Activated gamma-delta T cell treated with Interleukin-2 at 50 U/mL for 16 hours (primary cell): Measurements from ENCODE around the gene PPP2R5A.
"Not testable (repeated sequence)": the region's sequence is repeated elsewhere in the genome, so short reads cannot be mapped to it uniquely, and the experiment has no call there.

Experiments
- DNase-seq: peaks from one replicate; pipeline ENCODE4 v3.0.0-alpha.2; 2020

The PPP2R5A gene

GRCh38 chr1:212269306-212269705, 15.9 kb upstream of the PPP2R5A start:
- DNase-seq, result no peak

GRCh38 chr1:212270564-212270963, 14.6 kb upstream of the PPP2R5A start:
- DNase-seq, result no peak

GRCh38 chr1:212271234-212271633, 14.0 kb upstream of the PPP2R5A start:
- DNase-seq, result no peak

GRCh38 chr1:212271823-212272485, 13.3 kb upstream of the PPP2R5A start:
- no peak for DNase-seq

GRCh38 chr1:212281590-212281989, 3.6 kb upstream of the PPP2R5A start:
- no peak for DNase-seq

- no peak for DNase-seq
Observed at GRCh38 chr1:212283741-212284140, 1.5 kb upstream of the PPP2R5A start.

- no peak for DNase-seq
Observed at GRCh38 chr1:212284332-212284743, 872 bp upstream of the PPP2R5A start.

GRCh38 chr1:212285685-212286555, 710 bp downstream of the PPP2R5A start:
- peak; percentile 65 for DNase-seq

GRCh38 chr1:212286556-212287131, 1.4 kb downstream of the PPP2R5A start:
- no peak for DNase-seq

- DNase-seq, result no peak
Observed at GRCh38 chr1:212287261-212287895, 2.2 kb downstream of the PPP2R5A start.

- not testable (repeated sequence) for DNase-seq
Observed at GRCh38 chr1:212287995-212288394, 2.8 kb downstream of the PPP2R5A start.

- DNase-seq, result no peak
Observed at GRCh38 chr1:212288615-212289014, 3.4 kb downstream of the PPP2R5A start.

GRCh38 chr1:212289262-212290077, 4.3 kb downstream of the PPP2R5A start:
- DNase-seq, result no peak

GRCh38 chr1:212290608-212291007, 5.4 kb downstream of the PPP2R5A start:
- no peak for DNase-seq

- DNase-seq, result peak; percentile 8
Observed at GRCh38 chr1:212291505-212292134, 6.4 kb downstream of the PPP2R5A start.

- no peak for DNase-seq
Observed at GRCh38 chr1:212292250-212293105, 7.3 kb downstream of the PPP2R5A start.

- DNase-seq, result no peak
Observed at GRCh38 chr1:212293579-212293978, 8.4 kb downstream of the PPP2R5A start.

- DNase-seq, result no peak
Observed at GRCh38 chr1:212294983-212295382, 9.8 kb downstream of the PPP2R5A start.

- no peak for DNase-seq
Observed at GRCh38 chr1:212295579-212295978, 10.4 kb downstream of the PPP2R5A start.

GRCh38 chr1:212297338-212297737, 12.1 kb downstream of the PPP2R5A start:
- no peak for DNase-seq

GRCh38 chr1:212301580-212301979, 16.4 kb downstream of the PPP2R5A start:
- no peak for DNase-seq
